ENCODE measurements around the gene RBM4B. TPM values are rescaled to one million over a fixed set of nuclear protein-coding genes. Genes with fewer than 3 reads are reported as not detected.

RBM4B gene
- total and polyA plus RNA-seq, 2 experiments from 2014 or later = 28.0 to 31.0 TPM

- Mint-ChIP-seq H3K4me1 (peaks cover 3% of the 10 kb centered on the region; the same call in 2 of the 3 replicates), H3K36me3 (ENCODE audit: low read depth) (peaks cover 71% of the 10 kb centered on the region), H3K4me3 (no peak overlapping the region), H3K9me3 (no peaks in the 10 kb centered on the region), H3K27ac (no peak overlapping the region), H3K27me3 (ENCODE audit: insufficient read depth, low read depth, poor library complexity) (peaks cover 6% of the 10 kb centered on the region)
- Histone ChIP-seq H3F3A (replicated peaks; ENCODE audit: low read depth) (peaks cover 45% of the 10 kb centered on the region), H3K9me2 (ENCODE audit: insufficient read depth) (no peaks in the 10 kb centered on the region), H3K79me2 (replicated peaks; ENCODE audit: insufficient read depth) (peaks cover 99% of the 10 kb centered on the region), H4K20me1 (replicated peaks; ENCODE audit: insufficient read depth) (peaks cover 64% of the 10 kb centered on the region), H2AFZ (no peak overlapping the region), H3K27me3 (ENCODE audit: insufficient read depth) (no peaks in the 10 kb centered on the region), H3K27ac (ENCODE audit: low read depth) (no peak overlapping the region), H3K4me2 (no peak overlapping the region), H3K36me3 (ENCODE audit: insufficient read depth) (peaks cover 41% of the 10 kb centered on the region), H3K4me3 (no peak overlapping the region), H3K4me1 (ENCODE audit: insufficient read depth) (no peaks in the 10 kb centered on the region)
- DNase-seq (ENCODE audit: low spot score) = no peak
- no peak for ATAC-seq
- TF ChIP-seq CTCF (conservative IDR thresholded peaks at IDR 0.05; ENCODE audit: low read depth in 2 of 2) (no peak), ZNF331 (CRISPR knock-in tag; IDR thresholded peaks at IDR 0.05; ENCODE audit: low read depth) (no peak), NANOG (IDR thresholded peaks at IDR 0.05; ENCODE audit: borderline replicate concordance) (no peak), EZH2 (IDR thresholded peaks at IDR 0.05; ENCODE audit: low read depth, unreplicated experiment) (no peak), STAT1 (IDR thresholded peaks at IDR 0.05; ENCODE audit: unreplicated experiment) (no peak), ETS1 (IDR thresholded peaks at IDR 0.05) (no peak), ZNF462 (CRISPR knock-in tag; IDR thresholded peaks at IDR 0.05) (no peak), REST (IDR thresholded peaks at IDR 0.05; ENCODE audit: unreplicated experiment) (no peak), JUNB (IDR thresholded peaks at IDR 0.05; ENCODE audit: unreplicated experiment) (no peak), ZNF114 (CRISPR knock-in tag; IDR thresholded peaks at IDR 0.05) (no peak), EZH2phosphoT487 (IDR thresholded peaks at IDR 0.05; ENCODE audit: unreplicated experiment) (no peak), POLR2AphosphoS5 (IDR thresholded peaks at IDR 0.05; ENCODE audit: low read depth) (no peak), CREB1 (CRISPR knock-in tag; IDR thresholded peaks at IDR 0.05; ENCODE audit: low read depth) (no peak)
Measured at GRCh38 chr11:66631883-66632282, 45.8 kb downstream of the RBM4B start.
